Activated CD4-positive, alpha-beta T cell treated with anti-CD3 and anti-CD28 coated beads, Interleukin-2, Interleukin-4, amounts not matched to agents 100 ng/mL and 50 ng/mL, durations not matched to agents 16 hours and 8 hours (primary cell): ENCODE measurements around the gene GPAM.
"Not testable (repeated sequence)": the region's sequence is repeated elsewhere in the genome, so short reads cannot be mapped to it uniquely, and the experiment has no call there.

Experiments used
- DNase-seq: peaks from one replicate; pipeline ENCODE4 v3.0.0-alpha.2; 2020; ENCODE audit warnings: low spot score

The GPAM gene, protein sequence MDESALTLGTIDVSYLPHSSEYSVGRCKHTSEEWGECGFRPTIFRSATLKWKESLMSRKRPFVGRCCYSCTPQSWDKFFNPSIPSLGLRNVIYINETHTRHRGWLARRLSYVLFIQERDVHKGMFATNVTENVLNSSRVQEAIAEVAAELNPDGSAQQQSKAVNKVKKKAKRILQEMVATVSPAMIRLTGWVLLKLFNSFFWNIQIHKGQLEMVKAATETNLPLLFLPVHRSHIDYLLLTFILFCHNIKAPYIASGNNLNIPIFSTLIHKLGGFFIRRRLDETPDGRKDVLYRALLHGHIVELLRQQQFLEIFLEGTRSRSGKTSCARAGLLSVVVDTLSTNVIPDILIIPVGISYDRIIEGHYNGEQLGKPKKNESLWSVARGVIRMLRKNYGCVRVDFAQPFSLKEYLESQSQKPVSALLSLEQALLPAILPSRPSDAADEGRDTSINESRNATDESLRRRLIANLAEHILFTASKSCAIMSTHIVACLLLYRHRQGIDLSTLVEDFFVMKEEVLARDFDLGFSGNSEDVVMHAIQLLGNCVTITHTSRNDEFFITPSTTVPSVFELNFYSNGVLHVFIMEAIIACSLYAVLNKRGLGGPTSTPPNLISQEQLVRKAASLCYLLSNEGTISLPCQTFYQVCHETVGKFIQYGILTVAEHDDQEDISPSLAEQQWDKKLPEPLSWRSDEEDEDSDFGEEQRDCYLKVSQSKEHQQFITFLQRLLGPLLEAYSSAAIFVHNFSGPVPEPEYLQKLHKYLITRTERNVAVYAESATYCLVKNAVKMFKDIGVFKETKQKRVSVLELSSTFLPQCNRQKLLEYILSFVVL

GRCh38 chr10:112183329-112184051, at the start of gene GPAM:
GPAM (minus strand) TSS chr10:112183765; CDS start chr10:112181784, 1,981 bp downstream.
- DNase-seq = peak; percentile 96

DNA sequence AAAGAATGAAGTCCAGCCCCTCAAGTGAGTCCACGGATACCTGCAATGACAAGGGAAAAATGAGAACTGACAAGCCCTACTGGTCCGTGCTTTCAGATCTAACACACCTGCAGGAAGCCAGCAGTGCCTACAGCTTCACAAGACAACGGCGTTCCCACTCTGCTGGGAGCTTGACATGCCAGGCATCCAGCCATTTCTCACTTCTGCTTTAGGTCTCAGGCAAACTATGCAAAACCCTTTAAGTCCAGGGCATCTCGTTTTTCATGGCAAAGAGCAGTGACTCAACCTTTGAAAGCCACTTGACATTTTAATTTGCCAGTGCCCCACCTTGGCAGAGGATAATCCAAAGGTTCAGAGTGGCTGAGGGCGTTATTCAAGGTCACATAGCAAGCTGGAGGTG, 49.1 kb upstream of the GPAM start:
- DNase-seq = no peak

- no peak for DNase-seq
These were observed 48.2 kb upstream of the GPAM start for GRCh38 chr10:112231602-112232400.

GRCh38 chr10:112230325-112230988, 46.9 kb upstream of the GPAM start:
- DNase-seq = no peak

DNA sequence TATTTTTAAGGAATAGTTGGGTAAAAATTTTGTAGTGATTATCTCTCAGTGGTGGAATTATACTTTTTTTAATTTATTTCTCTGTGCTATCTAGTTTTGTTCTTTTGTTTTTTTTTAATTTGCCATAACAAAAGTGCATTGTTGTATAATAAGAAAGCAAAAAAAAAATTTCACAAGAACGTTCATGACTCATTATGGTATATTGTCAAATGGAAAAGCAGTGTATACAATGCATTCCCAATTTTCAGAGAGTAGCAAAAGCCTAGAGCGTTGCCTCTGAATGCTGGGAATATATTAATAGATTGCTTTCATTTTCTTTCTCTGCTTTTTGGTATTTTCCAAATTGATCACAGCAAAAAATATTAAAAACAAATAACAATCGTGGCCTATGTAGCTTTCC, 46.3 kb upstream of the GPAM start:
- no peak for DNase-seq

DNA sequence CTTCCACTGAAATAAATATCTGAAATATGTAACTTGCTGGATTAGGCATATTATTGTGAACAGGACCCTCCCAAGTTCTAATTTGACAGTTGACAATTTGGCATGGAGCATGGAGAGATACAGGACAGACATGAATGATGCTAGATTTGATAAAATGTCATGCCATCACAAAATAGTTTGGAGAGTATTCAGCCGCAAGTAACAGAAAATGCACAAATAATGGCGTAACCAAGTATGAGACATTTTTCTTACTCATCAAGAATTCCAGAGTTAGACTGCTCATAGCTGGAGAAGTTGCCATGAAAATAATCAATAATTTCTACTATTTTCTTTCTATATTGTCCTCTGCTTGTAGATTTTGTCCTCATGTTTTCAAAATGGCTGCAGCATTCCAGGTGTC, 45.5 kb upstream of the GPAM start:
- DNase-seq = no peak

- DNase-seq = not testable (repeated sequence)
These were observed 45.0 kb upstream of the GPAM start for GRCh38 chr10:112228366-112229088.

DNA sequence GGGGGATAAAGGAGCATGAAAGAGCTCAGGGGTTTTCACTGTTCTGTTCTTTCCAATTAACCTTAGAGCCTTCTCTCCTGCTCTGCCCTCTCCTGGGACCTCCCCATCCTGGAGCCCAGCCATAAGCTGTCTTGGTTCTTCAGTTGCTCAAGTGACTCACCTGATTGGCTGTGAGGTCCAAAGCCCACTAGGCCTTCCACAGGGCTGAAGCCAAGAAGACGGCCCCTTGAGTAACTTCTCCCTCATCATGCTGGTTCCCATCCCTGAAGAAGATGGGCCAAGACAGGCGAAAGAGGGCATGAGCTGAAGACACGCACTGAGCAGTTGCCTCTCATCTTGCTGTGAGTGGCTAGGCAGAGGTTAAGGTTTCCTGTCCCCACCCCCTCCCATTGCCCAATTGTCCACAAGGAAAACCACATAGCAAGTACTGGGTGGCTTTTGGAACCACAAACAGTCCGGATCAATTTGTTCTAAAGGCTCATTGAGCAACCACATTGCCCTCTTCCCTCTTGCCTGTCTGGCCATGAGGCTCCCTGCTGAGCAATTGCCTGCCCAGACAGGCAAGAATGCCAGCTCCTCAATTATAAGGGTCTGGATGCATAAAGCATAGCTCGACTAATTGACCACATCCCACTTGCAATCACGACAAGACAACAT, 43.9 kb upstream of the GPAM start:
- no peak for DNase-seq

- DNase-seq = no peak
These were observed 43.1 kb upstream of the GPAM start for GRCh38 chr10:112226439-112227248.

DNA sequence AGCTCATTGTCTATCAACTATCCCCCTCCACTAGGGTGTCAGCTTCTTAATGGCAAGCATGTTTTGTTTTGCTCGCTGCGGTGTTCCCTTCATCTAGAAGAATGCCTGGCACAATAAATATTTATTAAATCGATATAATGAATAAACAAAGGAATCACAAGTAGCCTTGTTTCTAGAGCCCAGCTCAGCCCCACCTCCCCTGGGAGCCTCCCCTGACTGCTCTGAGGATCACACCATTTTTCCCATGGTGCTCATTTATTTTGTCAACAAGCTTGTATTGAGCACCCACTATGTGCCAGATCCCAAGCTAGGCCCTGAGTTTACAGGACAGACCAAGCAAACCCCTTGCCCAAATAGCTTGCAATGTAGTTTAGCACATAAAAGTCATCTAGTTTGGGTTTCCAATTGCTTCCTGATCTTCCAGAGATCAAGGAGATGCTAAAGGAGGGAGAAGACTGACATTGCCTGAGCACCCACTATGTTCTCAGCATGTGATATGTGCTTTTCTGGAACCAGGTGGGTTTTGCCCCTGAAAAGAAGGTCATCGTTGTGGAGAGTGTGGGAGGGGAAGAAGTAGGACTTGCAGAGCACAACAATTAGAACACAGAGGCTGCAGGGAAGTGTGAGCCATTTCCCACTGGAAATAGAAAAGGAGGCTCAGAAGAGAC, 42.3 kb upstream of the GPAM start:
- DNase-seq = no peak

- DNase-seq = no peak
These were observed 41.5 kb upstream of the GPAM start for GRCh38 chr10:112224933-112225529.

- DNase-seq = no peak
These were observed 40.2 kb upstream of the GPAM start for GRCh38 chr10:112223725-112224124.

DNA sequence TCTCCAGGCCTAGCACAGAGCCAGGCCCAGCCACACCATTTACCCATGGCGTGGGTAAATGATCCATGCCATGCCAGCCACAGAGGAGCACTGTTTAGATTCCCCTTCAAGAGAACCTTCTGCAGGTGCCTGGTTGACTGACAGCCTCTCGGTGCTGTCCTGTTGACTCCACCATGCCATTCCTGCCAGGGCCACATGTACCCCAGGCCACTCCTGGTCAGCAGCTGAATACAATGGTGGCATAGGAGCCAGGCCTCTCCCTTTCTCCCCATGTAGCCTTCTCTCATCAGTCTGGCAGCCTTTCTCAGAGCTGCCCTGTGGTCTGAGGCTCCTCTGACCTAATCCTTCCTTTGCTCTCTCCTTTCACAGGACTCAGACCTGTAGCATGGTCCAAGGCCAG, 39.2 kb upstream of the GPAM start:
- no peak for DNase-seq

GRCh38 chr10:112221545-112221944, 38.0 kb upstream of the GPAM start:
- no peak for DNase-seq

DNA sequence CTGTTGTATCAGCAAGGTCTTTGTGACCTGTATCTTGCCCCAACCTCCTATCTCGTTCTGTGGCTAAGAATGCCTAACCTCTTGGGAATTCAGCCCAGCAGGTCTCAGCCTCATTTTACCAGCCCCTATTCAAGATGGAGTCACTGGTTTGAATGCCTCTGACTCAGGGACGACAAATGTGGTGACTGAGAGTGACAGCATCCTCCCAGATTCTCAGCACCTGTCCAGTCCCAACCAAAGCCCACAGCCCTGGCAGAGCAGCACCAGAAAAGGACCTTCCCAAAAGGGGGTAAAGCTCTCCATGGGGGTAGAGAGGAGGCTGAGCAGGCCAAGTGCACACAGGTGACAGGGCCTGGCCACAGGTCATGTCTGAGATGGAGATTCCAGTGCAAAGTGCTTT, 35.4 kb upstream of the GPAM start:
- DNase-seq = no peak

DNA sequence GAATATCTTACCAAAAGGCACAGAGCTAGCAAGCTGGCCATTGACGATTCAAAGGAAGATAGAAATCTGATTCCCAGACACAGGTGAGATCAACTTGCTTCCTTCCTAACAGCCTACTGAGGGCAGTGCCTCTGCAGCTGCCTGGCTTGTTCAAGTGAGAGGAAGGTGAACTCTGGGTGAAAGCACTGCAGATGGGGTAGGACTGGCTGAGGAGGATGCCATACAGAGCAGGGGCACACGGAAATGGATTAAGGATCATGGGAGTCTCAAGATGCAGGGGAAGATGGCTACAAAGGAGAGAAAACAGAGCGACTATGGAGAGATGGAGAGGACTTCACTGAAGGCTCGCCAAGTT, 34.4 kb upstream of the GPAM start:
- no peak for DNase-seq

DNA sequence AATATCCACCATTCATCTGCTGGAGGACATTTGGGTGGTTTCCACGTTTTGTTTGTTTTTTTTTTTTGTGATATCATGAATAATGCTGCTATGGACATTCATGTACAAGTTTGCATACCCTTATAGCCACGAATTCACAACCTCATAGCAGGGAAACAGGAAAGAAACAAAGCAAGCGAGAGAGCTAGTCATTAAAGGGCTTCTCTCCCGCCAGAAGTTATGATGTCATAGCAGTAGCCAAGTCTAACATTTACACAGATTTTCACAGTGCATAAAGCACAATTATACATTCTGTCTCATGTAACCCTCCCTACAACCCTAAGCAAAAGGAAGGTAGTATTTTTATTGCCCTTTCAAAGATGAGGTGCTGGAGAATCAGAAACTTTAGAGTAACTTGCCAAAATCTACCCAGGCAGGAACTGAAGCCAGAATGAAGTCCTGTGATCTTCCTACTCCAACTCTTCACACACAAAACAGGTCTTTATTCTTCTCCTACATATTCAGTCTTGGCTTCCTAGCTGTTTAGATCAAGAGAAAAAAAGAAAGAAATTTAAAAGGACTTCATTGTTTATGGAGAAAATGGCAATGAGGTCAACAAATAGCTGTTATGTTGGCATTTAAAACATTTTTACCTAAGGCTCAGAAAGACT, 33.9 kb upstream of the GPAM start:
- no peak for DNase-seq

GRCh38 chr10:112216966-112217365, 33.4 kb upstream of the GPAM start:
- no peak for DNase-seq
